ENCODE data around the gene LCE1E.

Gene LCE1E

GRCh38 chr1:152774875-152775274 is 11.2 kb upstream of the LCE1E start, which contains the start of gene LCE1F:
Gene LCE1F, plus strand, starts transcription at chr1:152775140. Its CDS starts 1,232 bp downstream, at chr1:152776372.
- TF ChIP-seq CTCF (IDR thresholded peaks at IDR 0.05; ENCODE audit: control extremely low read depth, extremely low read depth, low read depth, missing control alignments), result no peak
- DNase-seq (ENCODE audit: extremely low spot score), result no peak
- ChIA-PET CTCF (no interaction called here), POLR2A (no interaction called here)

GRCh38 chr1:152776361-152776760 is 9.7 kb upstream of the LCE1E start:
- TF ChIP-seq CTCF (IDR thresholded peaks at IDR 0.05; ENCODE audit: control extremely low read depth, extremely low read depth, low read depth, missing control alignments), result no peak
- POLR2A ChIA-PET, result no interaction called here
- CTCF ChIA-PET, result no interaction called here
- DNase-seq (ENCODE audit: extremely low spot score), result no peak

GRCh38 chr1:152777510-152778137 is 8.4 kb upstream of the LCE1E start:
- POLR2A ChIA-PET, result no interaction called here
- CTCF ChIA-PET, result interaction anchor here (1.1 to 1.3 kb wide), 4 partner anchors 9 to 124 kb away, joined by 4 to 5 read pairs (median 4); no protein-coding TSS in a partner anchor
- TF ChIP-seq CTCF (IDR thresholded peaks at IDR 0.05; ENCODE audit: control extremely low read depth, extremely low read depth, low read depth, missing control alignments), result peak; percentile 32
- DNase-seq (ENCODE audit: extremely low spot score), result no peak

GRCh38 chr1:152783095-152783494 is 3.0 kb upstream of the LCE1E start:
- CTCF ChIA-PET, result no interaction called here
- no peak for TF ChIP-seq CTCF (IDR thresholded peaks at IDR 0.05; ENCODE audit: control extremely low read depth, extremely low read depth, low read depth, missing control alignments)

GRCh38 chr1:152795686-152796085 is 9.6 kb downstream of the LCE1E start:
- ChIA-PET CTCF (interaction anchor here (1.3 kb wide), 1 partner anchor 73 kb away, joined by 4 read pairs; no protein-coding TSS in a partner anchor), POLR2A (no interaction called here)
- no peak for DNase-seq (ENCODE audit: extremely low spot score)
- no peak for TF ChIP-seq CTCF (IDR thresholded peaks at IDR 0.05; ENCODE audit: control extremely low read depth, extremely low read depth, low read depth, missing control alignments)

More at GRCh38 chr1:152783095-152783494, 3.0 kb upstream of the LCE1E start:
- POLR2A ChIA-PET, result no interaction called here
- no peak for DNase-seq (ENCODE audit: extremely low spot score)

- no peak for TF ChIP-seq CTCF (IDR thresholded peaks at IDR 0.05; ENCODE audit: control extremely low read depth, extremely low read depth, low read depth, missing control alignments)
- DNase-seq (ENCODE audit: extremely low spot score), result no peak
- ChIA-PET POLR2A (no interaction called here), CTCF (interaction anchor here (1.3 kb wide), 1 partner anchor 74 kb away, joined by 4 read pairs; no protein-coding TSS in a partner anchor)
These were observed 10.4 kb downstream of the LCE1E start, which contains the start of gene LCE1D for GRCh38 chr1:152796421-152796820. Gene LCE1D, plus strand, starts transcription at chr1:152796721. Its CDS starts 1,074 bp downstream, at chr1:152797795.
